ENCODE results near the gene MBL2.

The MBL2 gene

DNA sequence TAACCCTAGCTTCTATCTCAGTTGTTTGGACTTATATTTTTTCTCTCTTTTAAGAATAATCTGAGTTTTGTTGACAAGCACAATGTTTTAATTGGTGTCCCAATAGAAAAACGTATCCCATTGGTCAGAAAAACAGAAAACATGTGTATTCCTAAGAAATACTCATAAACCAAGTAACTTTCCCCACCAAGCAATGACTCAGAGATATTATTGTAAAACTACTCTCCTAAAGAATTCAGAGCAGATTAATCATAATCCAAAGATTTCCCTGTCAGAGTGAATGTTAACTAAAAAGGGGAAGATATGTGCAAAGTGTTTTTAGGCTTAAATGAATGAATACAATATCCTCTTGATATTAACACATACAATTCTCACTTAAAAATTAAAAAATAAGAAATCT, 29.4 kb upstream of the MBL2 start:
- Histone ChIP-seq H3K9ac (ENCODE audit: insufficient read length) (no peak overlapping the region), H3K27ac (no peak overlapping the region), H3K4me3 (no peak overlapping the region), H3K9me3 (ENCODE audit: low read depth, low read length) (no peaks in the 10 kb centered on the region), H3K36me3 (ENCODE audit: insufficient read depth, low read length) (no peaks in the 10 kb centered on the region)
- DNase-seq (ENCODE audit: low read depth, low spot score): no peak
- no peak for TF ChIP-seq POLR2AphosphoS5 (IDR thresholded peaks at IDR 0.05; ENCODE audit: borderline replicate concordance, low read depth, low read length)
- TF ChIP-seq EZH2 (IDR thresholded peaks at IDR 0.05): no peak
- no peak for TF ChIP-seq FOXP2 (optimal IDR thresholded peaks at IDR 0.05; ENCODE audit: control extremely low read depth, extremely low read length, insufficient read depth)

DNA sequence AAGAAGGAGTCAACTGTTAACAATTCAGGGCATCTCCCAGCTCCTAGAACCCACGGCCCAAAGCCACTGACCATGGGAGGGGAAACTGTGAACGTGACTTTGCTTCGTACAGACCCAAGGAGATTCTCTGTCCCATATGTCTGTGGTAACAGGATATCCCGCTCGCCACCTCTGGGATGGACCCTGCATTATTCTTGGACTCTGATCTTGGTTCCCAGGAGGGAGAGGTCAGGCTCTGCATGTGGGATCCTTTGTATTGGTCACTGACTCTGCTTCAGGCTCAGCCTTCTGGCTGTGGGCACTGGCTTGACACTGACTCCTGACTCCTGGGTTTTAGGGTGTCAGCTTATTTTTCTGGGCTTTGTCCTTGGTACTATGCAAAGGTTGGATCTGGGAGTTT, 13.5 kb upstream of the MBL2 start:
- no peak overlapping the region for H3K9ac ChIP-seq (ENCODE audit: insufficient read length)
- H3K4me3 ChIP-seq: no peak overlapping the region
- TF ChIP-seq FOXP2 (optimal IDR thresholded peaks at IDR 0.05; ENCODE audit: control extremely low read depth, extremely low read length, insufficient read depth): no peak
- no peak for TF ChIP-seq POLR2AphosphoS5 (IDR thresholded peaks at IDR 0.05; ENCODE audit: borderline replicate concordance, low read depth, low read length)
- no peak for TF ChIP-seq EZH2 (IDR thresholded peaks at IDR 0.05)
- H3K36me3 ChIP-seq (ENCODE audit: insufficient read depth, low read length): no peaks in the 10 kb centered on the region
- DNase-seq (ENCODE audit: low read depth, low spot score): no peak
- no peak overlapping the region for H3K27ac ChIP-seq
- H3K9me3 ChIP-seq (ENCODE audit: low read depth, low read length): no peaks in the 10 kb centered on the region

DNA sequence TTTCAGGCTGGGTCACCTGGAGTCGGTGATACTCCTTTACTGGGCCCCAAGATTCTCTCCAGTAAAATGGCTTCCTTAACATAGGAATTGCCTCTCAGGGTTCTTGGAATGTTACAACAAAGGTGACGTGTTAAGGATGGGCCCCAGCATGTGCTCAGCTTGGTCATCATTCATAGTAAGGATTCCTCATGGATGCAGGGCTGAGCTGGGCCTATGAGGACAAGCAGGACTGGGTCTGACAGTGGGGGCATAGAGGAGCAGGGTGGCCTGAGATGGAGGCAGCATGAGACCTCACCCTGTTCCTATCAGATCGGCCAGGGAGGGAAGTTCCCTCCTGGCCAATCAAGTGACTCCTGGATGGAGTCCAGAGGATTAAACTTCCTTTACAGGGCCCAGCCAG, 12.8 kb upstream of the MBL2 start:
- Histone ChIP-seq H3K4me3 (no peak overlapping the region), H3K9me3 (ENCODE audit: low read depth, low read length) (no peaks in the 10 kb centered on the region), H3K27ac (no peak overlapping the region), H3K36me3 (ENCODE audit: insufficient read depth, low read length) (no peaks in the 10 kb centered on the region), H3K9ac (ENCODE audit: insufficient read length) (no peak overlapping the region)
- DNase-seq (ENCODE audit: low read depth, low spot score): no peak
- TF ChIP-seq EZH2 (IDR thresholded peaks at IDR 0.05) (no peak), FOXP2 (optimal IDR thresholded peaks at IDR 0.05; ENCODE audit: control extremely low read depth, extremely low read length, insufficient read depth) (no peak), POLR2AphosphoS5 (IDR thresholded peaks at IDR 0.05; ENCODE audit: borderline replicate concordance, low read depth, low read length) (no peak)

DNA sequence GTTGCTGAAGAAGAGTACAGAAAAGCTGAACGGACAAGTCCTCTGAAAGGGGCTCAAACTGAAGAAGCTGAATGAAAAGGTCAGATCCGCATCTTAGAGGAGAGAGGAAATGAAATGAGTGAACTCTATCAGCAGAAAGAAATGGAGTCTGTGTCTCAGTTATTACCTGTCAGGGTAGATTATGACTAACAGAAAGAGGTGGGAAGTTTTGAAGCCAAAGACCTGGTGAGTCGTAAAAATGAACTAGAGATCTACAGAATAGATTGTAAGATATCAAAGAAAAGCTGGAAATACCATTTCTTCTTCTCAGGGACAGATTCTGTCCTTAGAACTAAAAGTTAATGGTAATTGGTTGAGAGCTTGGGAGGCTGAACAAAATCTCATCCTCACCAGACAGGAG, 11.1 kb upstream of the MBL2 start:
- Histone ChIP-seq H3K27ac (no peak overlapping the region), H3K36me3 (ENCODE audit: insufficient read depth, low read length) (no peaks in the 10 kb centered on the region), H3K9ac (ENCODE audit: insufficient read length) (no peak overlapping the region), H3K4me3 (no peak overlapping the region), H3K9me3 (ENCODE audit: low read depth, low read length) (no peaks in the 10 kb centered on the region)
- DNase-seq (ENCODE audit: low read depth, low spot score): no peak
- TF ChIP-seq FOXP2 (optimal IDR thresholded peaks at IDR 0.05; ENCODE audit: control extremely low read depth, extremely low read length, insufficient read depth): no peak
- TF ChIP-seq EZH2 (IDR thresholded peaks at IDR 0.05): no peak
- no peak for TF ChIP-seq POLR2AphosphoS5 (IDR thresholded peaks at IDR 0.05; ENCODE audit: borderline replicate concordance, low read depth, low read length)

DNA sequence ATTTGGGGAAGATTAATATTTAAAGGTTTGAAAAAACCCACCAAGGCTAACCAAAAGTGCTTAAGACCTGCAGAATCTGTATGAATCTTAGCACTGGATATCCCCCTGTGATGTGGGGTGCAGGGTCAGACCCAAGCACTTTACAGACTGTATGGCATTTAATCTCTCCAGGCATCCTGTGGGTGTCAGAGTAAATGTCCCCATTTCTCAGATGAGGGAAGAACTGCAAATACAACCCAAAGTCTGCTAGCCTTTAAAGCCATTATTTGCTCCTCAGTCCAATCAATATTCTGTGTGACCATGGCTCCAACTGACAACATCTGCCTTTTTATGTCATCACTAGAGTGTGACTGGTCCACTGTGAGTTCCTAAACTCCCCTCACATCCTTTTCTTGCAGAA, 10.0 kb upstream of the MBL2 start:
- no peaks in the 10 kb centered on the region for H3K9me3 ChIP-seq (ENCODE audit: low read depth, low read length)
- no peak overlapping the region for H3K4me3 ChIP-seq
- H3K36me3 ChIP-seq (ENCODE audit: insufficient read depth, low read length): no peaks in the 10 kb centered on the region
- H3K9ac ChIP-seq (ENCODE audit: insufficient read length): no peak overlapping the region
- TF ChIP-seq POLR2AphosphoS5 (IDR thresholded peaks at IDR 0.05; ENCODE audit: borderline replicate concordance, low read depth, low read length) (no peak), EZH2 (IDR thresholded peaks at IDR 0.05) (no peak), FOXP2 (optimal IDR thresholded peaks at IDR 0.05; ENCODE audit: control extremely low read depth, extremely low read length, insufficient read depth) (no peak)
- DNase-seq (ENCODE audit: low read depth, low spot score): no peak
- no peak overlapping the region for H3K27ac ChIP-seq

DNA sequence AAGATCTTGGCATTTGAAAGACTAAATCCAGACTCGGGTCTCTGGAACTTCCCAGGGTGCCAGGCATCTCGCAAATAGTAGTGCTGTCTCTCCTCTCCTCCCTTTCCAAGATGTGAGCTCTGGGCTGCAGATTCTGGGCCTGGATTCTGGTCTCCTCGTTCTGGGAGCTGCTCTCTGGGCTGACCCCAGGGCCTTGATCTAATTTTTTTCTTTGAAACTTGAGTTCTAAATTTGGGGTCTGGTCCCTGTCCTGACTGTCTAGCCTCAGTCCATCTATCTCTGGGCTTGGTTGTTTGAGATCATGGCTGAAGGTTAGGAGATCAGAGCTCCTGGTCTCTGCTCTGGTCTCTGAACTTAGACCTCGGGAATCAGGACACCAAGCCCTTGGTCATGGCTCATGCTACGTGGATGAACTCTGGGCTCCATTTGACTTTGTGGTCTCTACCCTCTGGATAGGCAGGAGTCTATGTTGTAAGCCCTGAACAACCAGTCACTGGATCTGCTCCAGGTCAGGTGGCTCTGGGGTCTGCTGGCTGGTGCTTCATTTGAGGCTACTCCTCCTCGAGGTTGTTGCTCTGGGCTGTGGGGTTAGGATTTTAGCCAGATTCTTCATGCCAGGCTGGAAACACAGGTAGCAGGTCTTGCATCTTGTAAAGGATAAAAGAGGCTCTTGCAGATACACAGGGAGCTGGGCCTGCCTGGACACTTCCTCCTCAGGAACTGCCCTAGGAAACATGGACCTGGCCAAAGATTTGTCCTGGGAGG, 8.0 kb upstream of the MBL2 start:
- H3K27ac ChIP-seq: no peak overlapping the region
- no peak for DNase-seq (ENCODE audit: low read depth, low spot score)
- no peaks in the 10 kb centered on the region for H3K9me3 ChIP-seq (ENCODE audit: low read depth, low read length)
- no peak overlapping the region for H3K9ac ChIP-seq (ENCODE audit: insufficient read length)
- TF ChIP-seq POLR2AphosphoS5 (IDR thresholded peaks at IDR 0.05; ENCODE audit: borderline replicate concordance, low read depth, low read length) (no peak), EZH2 (IDR thresholded peaks at IDR 0.05) (no peak), FOXP2 (optimal IDR thresholded peaks at IDR 0.05; ENCODE audit: control extremely low read depth, extremely low read length, insufficient read depth) (no peak)
- H3K4me3 ChIP-seq: no peak overlapping the region
- H3K36me3 ChIP-seq (ENCODE audit: insufficient read depth, low read length): no peaks in the 10 kb centered on the region

DNA sequence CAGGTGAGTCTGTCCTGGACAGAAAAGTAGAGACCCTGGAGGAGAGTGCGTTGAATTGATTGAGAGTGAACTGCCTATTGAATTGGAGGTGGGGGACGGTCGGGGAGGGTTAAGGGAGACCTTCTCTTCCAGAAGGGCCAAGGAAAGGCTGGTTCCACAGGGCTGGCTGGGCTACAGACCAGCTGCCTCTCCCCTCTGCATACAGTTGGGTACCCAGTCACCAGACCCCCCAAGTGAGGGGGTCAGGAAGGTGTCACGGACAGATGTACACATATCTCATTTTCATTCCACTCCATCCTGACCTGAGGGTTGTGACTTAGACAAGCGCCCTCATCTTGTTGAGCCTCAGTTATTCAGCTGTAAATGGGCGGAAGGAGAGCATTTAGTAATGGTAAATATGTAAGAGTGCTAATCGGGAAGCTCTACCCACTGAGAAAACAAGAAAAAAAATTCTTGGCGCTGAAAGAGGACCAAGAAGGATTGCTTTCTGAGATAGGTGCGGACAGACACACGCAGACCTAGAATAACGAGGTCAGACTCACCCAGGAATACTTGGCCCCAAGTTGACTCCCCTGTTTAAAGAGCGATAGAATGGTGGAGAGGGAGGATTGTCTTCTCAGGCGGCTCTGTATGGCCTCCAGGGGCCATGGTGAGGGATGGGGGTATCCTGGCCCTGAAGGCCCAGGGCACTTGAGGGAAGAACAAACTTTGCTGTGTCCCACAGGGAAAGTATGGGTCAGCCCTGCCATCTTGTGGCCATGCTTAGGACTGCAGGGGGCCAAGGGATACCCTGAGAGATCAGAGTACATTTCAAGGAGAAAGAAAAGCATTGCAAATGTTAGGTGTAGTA, 7.2 kb upstream of the MBL2 start:
- TF ChIP-seq FOXP2 (optimal IDR thresholded peaks at IDR 0.05; ENCODE audit: control extremely low read depth, extremely low read length, insufficient read depth): no peak
- no peak overlapping the region for H3K27ac ChIP-seq
- peak; percentile 10 for DNase-seq (ENCODE audit: low read depth, low spot score)
- H3K9ac ChIP-seq (ENCODE audit: insufficient read length): no peak overlapping the region
- no peak overlapping the region for H3K4me3 ChIP-seq
- no peaks in the 10 kb centered on the region for H3K9me3 ChIP-seq (ENCODE audit: low read depth, low read length)
- H3K36me3 ChIP-seq (ENCODE audit: insufficient read depth, low read length): no peaks in the 10 kb centered on the region

- Histone ChIP-seq H3K36me3 (ENCODE audit: insufficient read depth, low read length) (no peaks in the 10 kb centered on the region), H3K9ac (ENCODE audit: insufficient read length) (no peak overlapping the region), H3K4me3 (no peak overlapping the region), H3K9me3 (ENCODE audit: low read depth, low read length) (no peaks in the 10 kb centered on the region), H3K27ac (no peak overlapping the region)
- DNase-seq (ENCODE audit: low read depth, low spot score): peak; percentile 10
- TF ChIP-seq EZH2 (IDR thresholded peaks at IDR 0.05) (no peak), POLR2AphosphoS5 (IDR thresholded peaks at IDR 0.05; ENCODE audit: borderline replicate concordance, low read depth, low read length) (no peak), FOXP2 (optimal IDR thresholded peaks at IDR 0.05; ENCODE audit: control extremely low read depth, extremely low read length, insufficient read depth) (no peak)
Observed at GRCh38 chr10:52778511-52779392, 6.2 kb upstream of the MBL2 start.
